ENCODE results near the gene TSPAN3. TPM values are rescaled to one million over a fixed set of nuclear protein-coding genes. Genes with fewer than 3 reads are reported as not detected.

Gene TSPAN3
- total and polyA plus RNA-seq, 2 donors (not counting 1 experiment from before 2014, with no cell fraction given), result 109 to 130 TPM

GRCh38 chr15:77019521-77020331 lies 51.2 kb downstream of the TSPAN3 start:
- H4K20me1 ChIP-seq (ENCODE audit: control insufficient read depth, insufficient read depth, low read length, poor library complexity, severe bottlenecking), result peaks cover 56% of the 10 kb centered on the region
- H3K27me3 ChIP-seq (replicated peaks in 1 of 4; ENCODE audit: control extremely low read depth in 1 of 4, control insufficient read depth in 3 of 4, insufficient read depth in 4 of 4, low read length in 3 of 4), result no peaks in the 10 kb centered on the region
- H3K4me1 Mint-ChIP-seq, result peaks cover 30% of the 10 kb centered on the region
- POLR2A ChIA-PET, result no interaction called here
- no peaks in the 10 kb centered on the region for H3K9me3 Mint-ChIP-seq (ENCODE audit: insufficient read depth)
- no peaks in the 10 kb centered on the region for H3K27me3 Mint-ChIP-seq
- CTCF ChIA-PET, result interaction anchor here (0.8 to 1.1 kb wide), 2 partner anchors 11 to 524 kb away, joined by 3 to 4 read pairs; no protein-coding TSS in a partner anchor
- no peak overlapping the region for H3K4me2 ChIP-seq (replicated peaks; ENCODE audit: low read depth, low read length, poor library complexity, severe bottlenecking)
- peak overlapping the region; percentile 46 for H3K27ac Mint-ChIP-seq
- H3K9ac ChIP-seq (ENCODE audit: low read length), result no peak overlapping the region
- DNase-seq (no peak), ATAC-seq (ENCODE audit: low read depth) (no peak)
- no peak overlapping the region for H3K4me3 Mint-ChIP-seq
- peaks cover 15 to 56% of the 10 kb centered on the region in 2 donors for H3K4me1 ChIP-seq (ENCODE audit: control insufficient read depth in 2 of 2, insufficient read depth in 2 of 2, low read length in 2 of 2)
- peaks cover 30% of the 10 kb centered on the region for H3K79me2 ChIP-seq (ENCODE audit: control insufficient read depth, insufficient read depth, low read length)
- no peak overlapping the region for H3K27ac ChIP-seq (ENCODE audit: low read length in 2 of 2)
- no peaks in the 10 kb centered on the region for H3K9me3 ChIP-seq (ENCODE audit: control extremely low read depth in 1 of 3, control insufficient read depth in 2 of 3, insufficient read depth in 1 of 3, low read length in 2 of 3)
- WGBS (ENCODE audit: insufficient coverage), result 72% methylated on average over 12 of the region's 12 CpGs
- peaks cover 0 to 36% of the 10 kb centered on the region in 2 experiments for H3K36me3 ChIP-seq (replicated peaks in 1 of 2; ENCODE audit: control extremely low read depth in 1 of 2, control insufficient read depth in 1 of 2, extremely low read depth in 1 of 2, insufficient read depth in 2 of 2, low read length in 1 of 2)
- intact Hi-C loops (cut with micrococcal nuclease), result no loop called here
- no peak overlapping the region for H2AFZ ChIP-seq (ENCODE audit: insufficient read depth, low read depth, low read length, poor library complexity, severe bottlenecking)
- H3K4me3 ChIP-seq (ENCODE audit: control extremely low read depth in 1 of 5, extremely low read depth in 1 of 5, insufficient read depth in 1 of 5, low read depth in 2 of 5, low read length in 4 of 5), result no peak overlapping the region
- no peak for TF ChIP-seq EZH2 (IDR thresholded peaks at IDR 0.05; ENCODE audit: borderline replicate concordance, insufficient read depth, low read depth, low read length, poor library complexity, severe bottlenecking)
- no peak for TF ChIP-seq CTCF (IDR thresholded peaks at IDR 0.05)

Measured in B cell (primary cell).